Myocyte (in vitro differentiated cells): ENCODE results near the gene USP17L19. TPM values are rescaled to one million over a fixed set of nuclear protein-coding genes. Genes with fewer than 3 reads are reported as not detected.
"Not testable (repeated sequence)": the region's sequence is repeated elsewhere in the genome, so short reads cannot be mapped to it uniquely, and the experiment has no call there.

Source experiments
- DNase-seq: peaks from one replicate; pipeline ENCODE4 v3.0.0-alpha.2; 2012; ENCODE audit warnings: low read depth
- polyA plus RNA-seq: library from polyadenylated mRNA; unstranded; fragments of >200 nt; gene quantifications from one replicate; pipeline ENCODE4 v1.2.1, GENCODE V29; 2012; ENCODE audit warnings: missing spikeins
- total RNA-seq: library from RNA; depleted of rRNA; stranded (reverse); fragments of >200 nt; gene quantifications from 2 replicates; pipeline ENCODE4 v1.2.3, GENCODE V29; 2014

Gene USP17L19
- not detected in 2 replicates for total RNA-seq
- polyA plus RNA-seq, result not detected

GRCh38 chr4:9253078-9253477, at the start of gene USP17L19:
Gene USP17L19, plus strand, starts transcription at chr4:9253378. Its CDS starts 0 bp downstream, at chr4:9253378.
- DNase-seq, result not testable (repeated sequence)

- not testable (repeated sequence) for DNase-seq
Measured at GRCh38 chr4:9210357-9210756, 42.8 kb upstream of the USP17L19 start, which contains the start of gene USP17L10. Gene USP17L10, plus strand, starts transcription at chr4:9210657. Its CDS starts 0 bp downstream, at chr4:9210657.

- not testable (repeated sequence) for DNase-seq
Measured at GRCh38 chr4:9214701-9215100, 38.5 kb upstream of the USP17L19 start.

GRCh38 chr4:9215105-9215504, 38.1 kb upstream of the USP17L19 start, which contains the start of gene USP17L11:
Gene USP17L11, plus strand, starts transcription at chr4:9215405. Its CDS starts 0 bp downstream, at chr4:9215405.
- not testable (repeated sequence) for DNase-seq

- DNase-seq, result not testable (repeated sequence)
Measured at GRCh38 chr4:9219852-9220251, 33.3 kb upstream of the USP17L19 start, which contains the start of gene USP17L12. Gene USP17L12, plus strand, starts transcription at chr4:9220152. Its CDS starts 0 bp downstream, at chr4:9220152.

GRCh38 chr4:9224596-9224995, 28.6 kb upstream of the USP17L19 start, which contains the start of gene USP17L13:
Gene USP17L13, plus strand, starts transcription at chr4:9224896. Its CDS starts 0 bp downstream, at chr4:9224896.
- not testable (repeated sequence) for DNase-seq

- DNase-seq, result not testable (repeated sequence)
Measured at GRCh38 chr4:9230249-9230648, 22.9 kb upstream of the USP17L19 start.

- not testable (repeated sequence) for DNase-seq
Measured at GRCh38 chr4:9234085-9234484, 19.1 kb upstream of the USP17L19 start, which contains the start of gene USP17L15. Gene USP17L15, plus strand, starts transcription at chr4:9234385. Its CDS starts 0 bp downstream, at chr4:9234385.

- DNase-seq, result not testable (repeated sequence)
Measured at GRCh38 chr4:9238461-9238860, 14.7 kb upstream of the USP17L19 start.

- not testable (repeated sequence) for DNase-seq
Measured at GRCh38 chr4:9243579-9243978, 9.6 kb upstream of the USP17L19 start, which contains the start of gene USP17L17. Gene USP17L17, plus strand, starts transcription at chr4:9243879. Its CDS starts 0 bp downstream, at chr4:9243879.

GRCh38 chr4:9247953-9248680, 5.1 kb upstream of the USP17L19 start, which contains the start of gene USP17L18:
Gene USP17L18, plus strand, starts transcription at chr4:9248630. Its CDS starts 0 bp downstream, at chr4:9248630.
- not testable (repeated sequence) for DNase-seq

GRCh38 chr4:9257824-9258223, 4.6 kb downstream of the USP17L19 start, which contains the start of gene USP17L20:
Gene USP17L20, plus strand, starts transcription at chr4:9258124. Its CDS starts 0 bp downstream, at chr4:9258124.
- DNase-seq, result not testable (repeated sequence)

GRCh38 chr4:9262572-9262971, 9.4 kb downstream of the USP17L19 start, which contains the start of gene USP17L21:
Gene USP17L21, plus strand, starts transcription at chr4:9262872. Its CDS starts 0 bp downstream, at chr4:9262872.
- DNase-seq, result not testable (repeated sequence)

- DNase-seq, result not testable (repeated sequence)
Measured at GRCh38 chr4:9267319-9267718, 14.1 kb downstream of the USP17L19 start, which contains the start of gene USP17L22. Gene USP17L22, plus strand, starts transcription at chr4:9267619. Its CDS starts 0 bp downstream, at chr4:9267619.

- DNase-seq, result not testable (repeated sequence)
Measured at GRCh38 chr4:9271719-9272118, 18.5 kb downstream of the USP17L19 start.

Other genes with a start within 250 kb of the USP17L19 start
- not detected in 2 replicates for gene FAM90A26, start 83.0 kb upstream of the USP17L19 start, total RNA-seq
- not detected in 2 replicates for gene USP17L10, start 42.7 kb upstream of the USP17L19 start, total RNA-seq
- not detected in 2 replicates for gene USP17L11, start 38.0 kb upstream of the USP17L19 start, total RNA-seq
- gene USP17L12, start 33.2 kb upstream of the USP17L19 start, total RNA-seq, result not detected in 2 replicates
- not detected in 2 replicates for gene USP17L13, start 28.5 kb upstream of the USP17L19 start, total RNA-seq
- gene USP17L15, start 19.0 kb upstream of the USP17L19 start, total RNA-seq, result not detected in 2 replicates
- not detected in 2 replicates for gene USP17L17, start 9.5 kb upstream of the USP17L19 start, total RNA-seq
- not detected in 2 replicates for gene USP17L18, start 4.7 kb upstream of the USP17L19 start, total RNA-seq
- gene USP17L20, start 4.7 kb downstream of the USP17L19 start, total RNA-seq, result not detected in 2 replicates
- gene USP17L21, start 9.5 kb downstream of the USP17L19 start, total RNA-seq, result not detected in 2 replicates
- not detected in 2 replicates for gene USP17L22, start 14.2 kb downstream of the USP17L19 start, total RNA-seq
- gene USP17L24, start 71.8 kb downstream of the USP17L19 start, total RNA-seq, result not detected in 2 replicates
- gene USP17L25, start 76.5 kb downstream of the USP17L19 start, total RNA-seq, result not detected in 2 replicates
- gene USP17L26, start 81.3 kb downstream of the USP17L19 start, total RNA-seq, result not detected in 2 replicates
- gene USP17L5, start 86.0 kb downstream of the USP17L19 start, total RNA-seq, result not detected in 2 replicates
- not detected in 2 replicates for gene USP17L27, start 90.8 kb downstream of the USP17L19 start, total RNA-seq
- gene USP17L28, start 95.5 kb downstream of the USP17L19 start, total RNA-seq, result not detected in 2 replicates
- not detected in 2 replicates for gene USP17L29, start 100.3 kb downstream of the USP17L19 start, total RNA-seq
- gene USP17L30, start 109.8 kb downstream of the USP17L19 start, total RNA-seq, result not detected in 2 replicates
- gene DEFB131A, start 191.0 kb downstream of the USP17L19 start, total RNA-seq, result not detected in 2 replicates